Body of pancreas (tissue), 4 donors: Measurements from ENCODE around the gene LMX1B.

Source experiments
- POLR2A ChIP-seq, 3 donors: fragments of 450-650 bp; IDR thresholded peaks; one replicate each; pipeline ENCODE4 v1.6.1; 2016; ENCODE audit warnings: antibody characterized with exemption in 3 of 3, mild to moderate bottlenecking in 2 of 3
- TF ChIP-seq, protein P1 (sequence below), 7 experiments: fragments of 450-650 bp in 4 of 7; fragments of 200-600 bp in 3 of 7; sonication (generic) in 3 of 7; IDR thresholded peaks; one replicate each; pipeline ENCODE4 v1.5.1; 2016 to 2019; ENCODE audit warnings: antibody characterized with exemption in 7 of 7

- no peak for TF ChIP-seq POLR2A (IDR thresholded peaks at IDR 0.05)
- TF ChIP-seq, protein P1, sequence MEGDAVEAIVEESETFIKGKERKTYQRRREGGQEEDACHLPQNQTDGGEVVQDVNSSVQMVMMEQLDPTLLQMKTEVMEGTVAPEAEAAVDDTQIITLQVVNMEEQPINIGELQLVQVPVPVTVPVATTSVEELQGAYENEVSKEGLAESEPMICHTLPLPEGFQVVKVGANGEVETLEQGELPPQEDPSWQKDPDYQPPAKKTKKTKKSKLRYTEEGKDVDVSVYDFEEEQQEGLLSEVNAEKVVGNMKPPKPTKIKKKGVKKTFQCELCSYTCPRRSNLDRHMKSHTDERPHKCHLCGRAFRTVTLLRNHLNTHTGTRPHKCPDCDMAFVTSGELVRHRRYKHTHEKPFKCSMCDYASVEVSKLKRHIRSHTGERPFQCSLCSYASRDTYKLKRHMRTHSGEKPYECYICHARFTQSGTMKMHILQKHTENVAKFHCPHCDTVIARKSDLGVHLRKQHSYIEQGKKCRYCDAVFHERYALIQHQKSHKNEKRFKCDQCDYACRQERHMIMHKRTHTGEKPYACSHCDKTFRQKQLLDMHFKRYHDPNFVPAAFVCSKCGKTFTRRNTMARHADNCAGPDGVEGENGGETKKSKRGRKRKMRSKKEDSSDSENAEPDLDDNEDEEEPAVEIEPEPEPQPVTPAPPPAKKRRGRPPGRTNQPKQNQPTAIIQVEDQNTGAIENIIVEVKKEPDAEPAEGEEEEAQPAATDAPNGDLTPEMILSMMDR (IDR thresholded peaks at IDR 0.05), result no peak
Observed at GRCh38 chr9:126695701-126696400, 82.1 kb downstream of the LMX1B start.
